Psoas muscle (tissue), 8 donors: ENCODE measurements around the gene RAP2A. TPM values are rescaled to one million over a fixed set of nuclear protein-coding genes. Genes with fewer than 3 reads are reported as not detected.

Experiments used
- ATAC-seq, 4 donors: fragments of 200-7000 bp; cut with Tn5 transposase; one replicate each; pipeline ENCODE4 v1.9.1; 2020; ENCODE audit warnings: moderate library complexity in 3 of 4, mild to moderate bottlenecking in 2 of 4
- DNase-seq, 2 donors: peaks; one replicate each; pipeline ENCODE4 v3.0.0-alpha.2; 2020
- H3K27ac ChIP-seq: fragments of 200-600 bp; one replicate; pipeline ENCODE4 v1.8.0; 2022
- H3K27me3 ChIP-seq, 3 donors: fragments of 200-600 bp in 1 of 3; one replicate each; pipeline versions ENCODE4 v1.6.1 to v1.8.0; 2013 to 2022; ENCODE audit warnings: low read length in 2 of 3, mild to moderate bottlenecking in 2 of 3, moderate library complexity in 1 of 3; ENCODE audit not compliant: insufficient read depth in 3 of 3
- H3K36me3 ChIP-seq, 2 donors: fragments of 200-600 bp in 1 of 2; one replicate each; pipeline versions ENCODE4 v1.6.1 to v1.8.0; 2013 to 2022; ENCODE audit warnings: low read depth in 1 of 2, mild to moderate bottlenecking in 1 of 2, moderate library complexity in 1 of 2; ENCODE audit not compliant: insufficient read depth in 1 of 2
- H3K4me1 ChIP-seq: fragments of 200-600 bp; one replicate; pipeline ENCODE4 v1.8.0; 2022
- H3K4me3 ChIP-seq: fragments of 200-600 bp; one replicate; pipeline ENCODE4 v1.8.0; 2022; ENCODE audit warnings: mild to moderate bottlenecking
- H3K9me3 ChIP-seq: fragments of 200-600 bp; one replicate; pipeline ENCODE4 v1.8.0; 2022
- CTCF ChIP-seq: fragments of 200-600 bp; IDR thresholded peaks from one replicate; pipeline ENCODE4 v1.8.0; 2022; ENCODE audit warnings: antibody characterized with exemption
- WGBS, 3 donors: extraction: QIAGEN DNeasy Blood & Tissue Kit; methylation state at CpG; one replicate each; pipeline versions ENCODE4 v1.1.6 to v1.1.7; 2013; 5-methylcytosine and 5-hydroxymethylcytosine counted together
- intact Hi-C, 2 donors: fragments of 100-400 bp; cut with DNase I; formaldehyde crosslinking; loops; one replicate each; pipeline versions ENCODE4 v1.11.0 to v1.14.2; 2022
- long read RNA-seq, 2 donors: library from polyadenylated mRNA; unstranded; transcript quantifications; one replicate each; pipeline ENCODE4 v2.0.0, GENCODE V29; 2021
- polyA plus RNA-seq, 3 donors: library from polyadenylated mRNA; stranded (reverse); fragments of 200-250 nt; gene quantifications; one replicate each; pipeline ENCODE4 v1.2.3, GENCODE V29; 2013
- total RNA-seq, 4 donors: library from RNA; stranded (reverse); fragmentation: NEBNext Ultra II Directional in 2 of 4; extraction: Animal tissue kit (Norgen Biotek cat#: 25700) in 2 of 4; gene quantifications; one replicate each; pipeline versions ENCODE4 v1.2.1 to v1.2.4, GENCODE V29; 2021 to 2023
- donor health status: healthy with polysubstance abuse.
- donor health status: DM: no; HTN: no; CAD: no; lungs with moderate emphysema.
- donor health status: Bipolar disorder and iron deficiency.
- donor health status: healthy.
- donor health status: DM: yes; HTN: yes; CAD: no.
- donor health status: DM: no; HTN: no; CAD: no.
- donor health status: DM: no; HTN: no; CAD: no.
- donor health status: DM: yes; HTN: yes; CAD: no.

The RAP2A gene
- 10 to 100 TPM; 11.1 to 35.7 (median 20.4) TPM for total RNA-seq
- 10 to 100 TPM in 1 of 3 donors, 1 to 10 TPM in 2; 3.8 to 11.4 (median 5.2) TPM for polyA plus RNA-seq
- long read RNA-seq, donor 1, full-length matches to known transcripts: 26 of 26 reads
- long read RNA-seq, donor 1, partial matches to known transcripts: 0 of 26 reads
- long read RNA-seq, donor 1, other reads (novel, unspliced or antisense): 0 of 26 reads
- long read RNA-seq, donor 2, full-length matches to known transcripts: 12 of 14 reads
- long read RNA-seq, donor 2, partial matches to known transcripts: 0 of 14 reads
- long read RNA-seq, donor 2, other reads (novel, unspliced or antisense): 2 of 14 reads

- intact Hi-C loops: loop anchor here in 1 of 2 donors (10.0 kb wide), 2 partner anchors 191 to 209 kb away; partner anchors contain the start of gene MBNL2
- TF ChIP-seq CTCF: no peak
- H3K9me3 ChIP-seq: no peaks in the 10 kb centered on the region
- 0% methylated on average over 37 to 94 of the region's 94 CpGs for WGBS, 3 donors
- H3K36me3 ChIP-seq: peaks cover 0 to 5% of the 10 kb centered on the region in 2 donors
- H3K27me3 ChIP-seq: no peaks in the 10 kb centered on the region
- ATAC-seq: peak; percentile 77 to 80 (median 78)
- H3K4me1 ChIP-seq: peaks cover 46% of the 10 kb centered on the region
- DNase-seq: peak; percentile 90 to 95
- peak within 1 kb of the TSS; percentile 97 for H3K27ac ChIP-seq
- H3K4me3 ChIP-seq: peak within 1 kb of the TSS; percentile 84
Observed at GRCh38 chr13:97433727-97434396, at the start of gene RAP2A. Gene RAP2A (plus strand): TSS chr13:97434169. CDS start chr13:97434471, 302 bp downstream.

GRCh38 chr13:97384371-97384770 lies 49.6 kb upstream of the RAP2A start:
- Histone ChIP-seq H3K9me3 (no peaks in the 10 kb centered on the region), H3K27me3 (no peaks in the 10 kb centered on the region), H3K4me3 (no peak overlapping the region), H3K4me1 (no peaks in the 10 kb centered on the region), H3K27ac (no peak overlapping the region), H3K36me3 (peaks cover 3 to 23% of the 10 kb centered on the region in 2 donors)
- 64 to 85% (median 71%) methylated on average over 2 of the region's 2 CpGs for WGBS, 3 donors
- ATAC-seq: no peak
- no peak for DNase-seq
- TF ChIP-seq CTCF: no peak
- intact Hi-C loops: no loop called here

- H3K27me3 ChIP-seq: no peaks in the 10 kb centered on the region
- H3K4me1 ChIP-seq: no peaks in the 10 kb centered on the region
- DNase-seq (no peak), ATAC-seq (peak in 1 of 4 donors; percentile 27)
- no peak overlapping the region for H3K27ac ChIP-seq
- H3K36me3 ChIP-seq: peaks cover 3 to 16% of the 10 kb centered on the region in 2 donors
- intact Hi-C loops: no loop called here
- H3K4me3 ChIP-seq: no peak overlapping the region
- H3K9me3 ChIP-seq: no peaks in the 10 kb centered on the region
- TF ChIP-seq CTCF: no peak
Observed at GRCh38 chr13:97385146-97385545, 48.8 kb upstream of the RAP2A start.

- 93 to 94% (median 94%) methylated on average over 3 of the region's 3 CpGs for WGBS, 3 donors
- Histone ChIP-seq H3K4me1 (no peaks in the 10 kb centered on the region), H3K9me3 (no peaks in the 10 kb centered on the region), H3K27ac (no peak overlapping the region), H3K36me3 (peaks cover 3 to 16% of the 10 kb centered on the region in 2 donors), H3K27me3 (no peaks in the 10 kb centered on the region), H3K4me3 (no peak overlapping the region)
- intact Hi-C loops: no loop called here
- no peak for TF ChIP-seq CTCF
- DNase-seq (no peak), ATAC-seq (peak in 3 of 4 donors; percentile 41 to 74 (median 42))
Observed at GRCh38 chr13:97385854-97386253, 48.1 kb upstream of the RAP2A start.
